IPS-NIHi7 (cell line): ENCODE results near the gene NCOA5.
"Not testable (repeated sequence)": the region's sequence is repeated elsewhere in the genome, so short reads cannot be mapped to it uniquely, and the experiment has no call there.

Experiments
- DNase-seq: peaks from one replicate; pipeline ENCODE4 v3.0.0; 2012; ENCODE audit warnings: mixed read lengths; ENCODE audit errors: extremely low spot score

Gene NCOA5

DNA sequence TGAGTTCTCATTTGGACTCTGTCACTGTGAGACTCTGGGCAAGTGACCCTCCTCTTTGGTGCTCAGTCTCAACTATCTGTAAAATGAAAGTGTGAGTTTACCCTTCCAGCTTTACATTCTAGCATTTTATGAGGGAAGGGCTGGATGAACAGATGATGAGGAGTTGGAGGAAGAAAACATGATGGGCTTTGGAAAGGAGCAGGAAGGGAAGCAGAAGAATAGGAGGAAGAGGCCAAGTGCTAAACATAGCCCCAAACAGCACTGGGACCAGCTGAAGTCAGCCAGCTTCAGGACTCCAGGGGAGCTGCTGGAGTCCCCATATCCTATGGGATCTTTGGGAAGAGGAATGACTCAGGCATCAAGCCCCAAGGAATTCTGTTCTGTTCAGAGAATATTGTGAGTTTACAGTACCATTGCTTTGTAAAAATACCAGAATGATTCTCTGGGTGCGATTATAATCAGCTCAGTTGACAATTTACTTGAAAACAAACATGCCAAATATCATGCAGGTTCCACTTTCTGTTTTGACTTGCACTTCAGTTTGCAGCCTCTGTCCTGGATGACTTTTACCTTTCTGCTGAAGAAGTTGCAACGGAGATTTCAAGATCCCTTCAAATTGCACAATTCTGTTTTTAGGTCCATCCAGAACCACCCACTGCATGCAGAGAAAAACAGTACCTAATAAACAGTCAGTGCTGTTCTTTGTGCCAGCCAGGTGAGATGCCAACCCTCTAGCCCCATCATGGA is 31.6 kb upstream of the NCOA5 start:
- DNase-seq = no peak

DNA sequence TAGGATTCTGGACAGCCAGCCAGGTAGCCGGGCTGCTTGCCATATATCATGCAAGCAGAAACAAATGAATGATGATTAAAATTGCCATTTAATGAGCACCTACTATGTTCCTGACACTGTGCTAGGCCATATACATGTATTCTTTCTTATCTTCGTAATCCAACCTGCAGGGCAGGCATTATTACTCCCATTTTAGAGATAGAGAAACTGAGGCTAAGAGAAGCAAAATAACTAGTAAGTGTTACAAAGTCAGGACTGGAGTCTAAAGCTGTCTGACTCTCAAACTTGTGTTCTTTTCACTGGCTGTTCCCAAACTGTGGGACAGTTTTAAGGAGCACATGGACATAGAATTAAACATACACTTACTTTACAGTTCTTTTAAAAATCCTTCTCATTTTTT is 30.4 kb upstream of the NCOA5 start:
- DNase-seq = no peak

GRCh38 chr20:46119547-46119946 is 29.8 kb upstream of the NCOA5 start:
- DNase-seq = no peak

GRCh38 chr20:46119028-46119546 is 29.3 kb upstream of the NCOA5 start:
- DNase-seq = no peak

DNA sequence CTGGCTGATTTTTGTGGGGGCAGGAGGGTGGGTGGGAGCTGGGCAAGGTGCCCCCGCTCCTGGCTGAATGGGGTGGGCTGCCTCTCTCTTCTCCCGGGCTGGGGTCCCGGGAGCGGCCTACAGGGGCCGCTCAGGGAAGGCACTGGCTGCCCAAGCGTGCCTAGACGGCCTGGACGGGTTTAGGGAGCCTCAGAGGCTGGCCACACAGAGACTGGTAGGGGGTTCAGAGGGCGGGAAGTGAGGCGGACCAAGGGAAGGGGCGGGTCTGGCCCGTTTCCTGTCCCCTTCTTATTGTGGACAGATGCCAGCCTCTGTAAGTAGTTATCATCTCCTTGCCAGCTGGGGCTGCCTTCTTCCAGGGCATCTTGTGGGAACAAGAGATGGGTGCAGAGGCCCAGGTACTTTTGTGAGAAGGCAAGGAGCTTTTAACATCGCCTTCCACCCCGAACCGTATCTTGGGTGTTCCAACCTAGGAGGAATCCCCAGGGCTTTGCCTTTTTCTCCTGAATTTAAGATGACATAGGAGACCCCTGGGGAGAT is 28.8 kb upstream of the NCOA5 start:
- peak; percentile 68 for DNase-seq

DNA sequence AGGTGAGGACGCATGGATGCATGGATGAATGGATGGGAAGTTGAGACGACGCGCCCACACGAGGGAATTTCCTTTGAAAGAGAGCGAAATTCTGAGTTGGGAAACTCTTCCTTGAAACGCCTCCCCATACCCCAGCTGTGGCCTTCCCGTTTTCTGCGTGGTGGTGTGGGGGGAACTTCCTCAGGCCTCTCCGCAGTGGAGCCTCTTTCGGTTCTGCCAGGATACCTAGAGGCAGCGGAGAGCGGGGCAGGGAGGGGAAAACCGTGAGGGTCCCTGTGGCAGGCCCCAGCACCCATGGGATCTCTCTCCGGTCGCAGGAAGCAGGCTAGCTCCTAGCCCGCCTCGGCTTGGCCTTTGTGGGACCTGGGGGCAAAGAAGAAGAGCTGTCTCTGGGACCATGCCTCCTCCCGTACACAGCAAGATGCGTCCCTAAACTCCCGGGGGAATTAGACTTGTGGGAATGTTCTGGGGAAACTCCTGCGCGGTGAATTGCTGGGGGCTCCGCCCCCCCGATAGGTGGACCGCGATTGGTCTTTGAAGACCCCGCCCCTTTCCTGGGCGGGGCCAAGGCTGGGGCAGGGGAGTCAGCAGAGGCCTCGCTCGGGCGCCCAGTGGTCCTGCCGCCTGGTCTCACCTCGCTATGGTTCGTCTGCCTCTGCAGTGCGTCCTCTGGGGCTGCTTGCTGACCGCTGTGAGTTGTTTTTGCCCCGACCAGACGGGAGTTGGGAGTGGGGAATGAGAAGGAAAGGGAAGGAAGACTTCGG is 28.1 kb upstream of the NCOA5 start, which contains the start of gene CD40:
CD40 (plus strand) TSS at position 611 of the 764 bp plus-strand sequence; CDS start at position 641, 30 bp downstream.
- peak; percentile 99 for DNase-seq

DNA sequence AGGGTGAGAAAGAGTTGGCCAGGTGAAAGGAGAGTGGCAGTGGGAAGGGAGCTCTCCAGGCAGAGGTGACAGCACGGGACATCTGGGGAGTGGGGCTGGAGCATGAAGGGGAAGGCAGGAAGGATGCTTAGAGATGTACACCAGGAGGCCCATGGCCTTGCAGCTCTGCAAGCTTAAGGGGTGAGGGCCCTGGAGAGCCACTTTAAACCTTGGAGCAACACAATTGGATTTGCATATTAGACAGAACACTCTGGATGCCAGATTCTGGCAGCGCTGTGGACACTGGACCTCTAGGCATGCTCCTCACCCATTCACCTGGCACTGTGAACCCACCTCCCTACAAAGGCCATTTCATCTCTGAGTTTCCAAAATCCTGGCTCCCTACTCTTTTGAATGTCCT is 24.7 kb upstream of the NCOA5 start:
- DNase-seq = no peak

GRCh38 chr20:46113113-46113470 is 23.3 kb upstream of the NCOA5 start:
- DNase-seq = no peak

GRCh38 chr20:46112430-46113112 is 22.8 kb upstream of the NCOA5 start:
- DNase-seq = no peak

DNA sequence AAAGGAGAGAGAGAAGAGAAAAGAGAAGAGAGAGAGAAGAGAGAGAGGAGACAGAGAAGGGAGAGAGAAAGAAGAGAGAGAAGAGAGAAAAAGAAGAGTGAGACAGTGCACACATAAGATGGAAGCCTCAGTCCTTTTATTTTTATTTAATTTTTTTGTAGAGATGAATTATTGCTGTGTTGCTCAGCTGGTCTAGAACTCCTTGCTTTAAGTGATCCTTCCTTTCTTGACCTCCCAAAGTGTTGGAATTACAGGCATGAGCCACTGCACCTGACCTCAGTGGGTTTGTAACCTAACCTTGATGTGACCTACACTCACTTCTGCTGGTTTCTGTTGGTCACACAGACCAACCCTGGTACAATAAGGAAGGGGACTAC is 22.1 kb upstream of the NCOA5 start:
- no peak for DNase-seq

DNA sequence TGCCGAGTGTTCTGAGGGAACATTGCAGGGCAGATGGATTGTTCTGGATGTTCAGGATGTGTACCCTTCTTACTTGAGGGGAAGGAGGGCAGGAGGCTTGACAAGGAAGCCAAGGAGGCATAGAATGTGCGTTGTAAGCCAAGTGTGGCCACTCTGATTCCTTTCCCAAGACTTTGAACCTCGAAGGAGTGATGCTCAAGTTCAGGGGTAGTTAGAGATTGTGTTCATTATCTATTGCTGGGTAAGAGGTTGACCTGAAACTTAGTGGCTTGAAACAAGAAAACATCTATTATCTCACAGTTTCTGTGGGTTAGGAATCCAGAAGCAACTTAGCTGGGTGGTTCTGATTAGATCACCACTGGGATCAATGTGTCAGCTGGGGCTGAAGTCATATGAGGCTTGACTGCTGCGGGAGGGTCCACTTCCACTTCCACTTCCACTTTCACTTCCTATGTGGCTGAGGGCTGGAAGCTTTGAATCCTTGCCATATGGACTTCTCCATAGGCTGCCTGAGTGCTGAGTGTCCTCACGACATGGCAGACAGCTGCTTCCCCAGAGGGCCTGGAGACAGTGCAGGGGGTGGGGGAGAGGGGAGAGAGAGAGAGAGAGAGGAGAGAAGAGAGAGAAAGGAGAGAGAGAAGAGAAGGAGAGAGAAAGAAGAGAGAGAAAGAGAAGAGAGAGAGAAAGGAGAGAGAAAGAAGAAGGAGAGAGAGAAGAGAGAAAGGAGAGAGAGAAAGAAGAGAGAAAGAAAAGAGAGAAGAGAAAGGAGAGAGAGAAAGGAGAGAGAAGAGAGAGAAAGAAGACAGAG is 21.5 kb upstream of the NCOA5 start:
- no peak for DNase-seq

DNA sequence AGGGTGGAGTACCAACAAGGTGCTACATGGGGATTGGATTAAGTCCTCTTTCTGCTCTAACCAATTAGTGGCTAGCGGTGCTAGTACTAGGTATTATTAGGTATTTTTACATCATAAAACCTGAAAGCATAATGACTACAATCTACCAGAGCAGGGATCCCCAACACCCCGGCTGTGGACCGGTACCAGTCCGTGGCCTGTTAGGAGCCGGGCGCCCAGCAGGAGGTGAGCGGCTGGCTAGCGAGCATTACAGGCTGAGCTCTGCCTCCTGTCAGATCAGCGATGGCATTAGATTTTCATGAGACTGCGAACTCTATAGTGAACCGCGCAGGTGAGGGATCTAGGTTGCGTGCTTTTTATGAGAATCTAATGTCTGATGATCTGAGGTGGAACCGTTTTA is 19.2 kb upstream of the NCOA5 start:
- no peak for DNase-seq

DNA sequence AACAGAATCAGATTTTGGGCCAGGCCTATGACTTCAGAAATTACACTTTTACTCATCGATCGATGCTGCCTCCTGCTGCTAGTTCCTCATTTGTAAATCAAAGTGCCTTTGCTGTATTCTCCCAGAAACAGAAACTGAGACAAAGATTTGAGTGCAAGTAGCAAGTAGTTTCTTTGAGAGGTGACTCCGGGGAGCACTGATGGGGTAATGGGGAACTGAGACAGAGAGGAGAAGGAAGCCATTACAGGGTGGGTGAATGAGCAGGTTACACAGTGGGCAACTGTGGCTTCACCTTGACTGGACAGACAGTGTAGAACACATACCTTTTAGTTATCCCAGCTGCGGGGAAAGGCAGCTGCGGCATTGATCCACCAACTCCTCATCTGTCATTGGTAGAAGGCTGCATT is 18.7 kb upstream of the NCOA5 start:
- no peak for DNase-seq

- no peak for DNase-seq
Measured at GRCh38 chr20:46107061-46107460, 17.3 kb upstream of the NCOA5 start.

GRCh38 chr20:46104262-46104661 is 14.5 kb upstream of the NCOA5 start:
- no peak for DNase-seq

DNA sequence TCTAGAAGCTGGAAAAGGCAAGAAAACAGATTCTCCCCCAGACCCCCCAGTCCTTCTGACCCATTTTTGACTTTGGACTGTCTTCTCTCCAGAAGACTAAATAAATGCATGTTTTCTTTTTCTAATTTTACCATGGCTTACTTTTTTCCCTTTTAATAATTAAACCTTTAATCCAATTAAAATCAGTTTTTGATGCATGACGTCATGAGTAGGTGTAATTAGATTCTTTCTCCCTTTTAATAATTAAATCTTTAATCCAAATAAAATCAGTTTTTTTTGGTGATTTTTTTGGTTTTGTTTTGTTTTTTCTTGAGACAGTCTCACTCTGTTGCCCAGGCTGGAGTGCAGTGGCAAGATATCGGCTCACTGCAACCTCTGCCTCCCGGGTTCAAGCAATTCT is 13.2 kb upstream of the NCOA5 start:
- no peak for DNase-seq

- no peak for DNase-seq
Measured at GRCh38 chr20:46101957-46102356, 12.2 kb upstream of the NCOA5 start.

DNA sequence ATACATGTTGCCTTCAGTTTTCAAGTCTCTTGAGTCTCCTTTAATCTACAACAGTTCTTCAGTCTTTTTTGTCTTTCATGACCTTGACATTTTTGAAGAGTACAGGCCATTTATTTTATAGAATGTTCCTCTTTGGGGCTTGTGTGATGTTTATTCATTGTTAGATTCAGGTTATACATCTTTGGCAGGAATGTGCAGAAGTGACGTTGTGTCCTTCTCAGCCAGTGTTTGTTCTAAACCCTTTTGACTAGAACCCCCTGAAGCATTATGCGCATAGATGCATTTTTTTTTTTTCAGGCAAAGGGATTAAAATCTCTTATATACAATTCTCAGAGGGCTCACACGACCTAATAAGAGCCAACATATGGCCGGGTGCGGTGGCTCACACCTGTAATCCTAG is 11.2 kb upstream of the NCOA5 start:
- DNase-seq = no peak

DNA sequence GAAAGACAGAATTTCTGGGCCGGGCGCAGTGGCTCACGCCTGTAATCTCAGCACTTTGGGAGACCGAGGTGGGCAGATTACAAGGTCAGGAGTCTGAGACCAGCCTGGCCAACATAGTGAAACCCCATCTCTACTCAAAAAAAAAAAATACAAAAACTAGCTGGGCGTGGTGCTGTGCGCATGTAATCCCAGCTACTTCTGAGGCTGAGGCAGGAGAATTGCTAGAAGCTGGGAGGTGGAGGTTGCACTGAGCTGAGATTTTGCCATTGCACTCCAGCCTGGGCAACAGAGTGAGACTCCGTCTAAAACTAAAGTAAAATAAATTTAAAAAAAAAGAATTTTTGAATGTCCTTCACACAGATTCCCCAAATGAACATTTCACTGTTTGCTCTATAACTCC is 10.7 kb upstream of the NCOA5 start:
- DNase-seq = not testable (repeated sequence)

DNA sequence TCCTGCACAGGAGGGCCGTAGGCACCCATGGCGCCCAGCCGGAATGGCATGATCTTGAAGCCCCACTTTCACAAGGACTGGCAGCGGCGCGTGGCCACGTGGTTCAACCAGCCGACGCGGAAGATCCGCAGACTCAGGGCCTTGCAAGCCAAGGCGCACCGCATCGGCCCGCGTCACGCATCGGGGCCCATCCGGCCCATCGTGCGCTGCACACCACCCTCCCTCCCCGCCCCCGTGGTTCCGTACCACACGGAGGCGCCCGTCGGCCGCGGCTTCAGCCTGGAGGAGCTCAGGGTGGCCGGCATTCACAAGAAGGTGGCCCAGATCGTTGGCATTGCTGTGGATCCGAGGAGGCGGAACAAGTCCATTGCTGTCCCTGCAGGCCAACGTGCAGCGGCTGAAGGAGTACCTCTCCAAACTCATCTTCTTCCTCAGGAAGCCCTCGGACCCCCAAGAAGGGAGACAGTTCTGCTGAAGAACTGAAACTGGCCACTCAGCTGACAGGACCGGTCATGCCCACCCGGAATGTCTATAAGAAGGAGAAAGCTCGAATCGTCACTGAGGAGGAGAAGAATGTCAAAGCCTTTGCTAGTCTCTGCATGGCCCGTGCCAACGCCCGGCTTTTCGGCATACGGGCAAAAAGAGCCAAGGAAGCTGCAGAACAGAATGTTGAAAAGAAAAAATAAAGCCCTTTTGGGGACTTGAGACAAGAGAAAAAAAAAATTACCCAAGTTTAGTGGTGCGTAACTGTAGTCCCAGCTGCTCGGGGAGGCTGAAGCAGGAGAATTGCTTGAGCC is 9.9 kb upstream of the NCOA5 start:
- peak; percentile 27 for DNase-seq

- no peak for DNase-seq
Measured at GRCh38 chr20:46093531-46093930, 3.8 kb upstream of the NCOA5 start.
